GM18498 (cell line): ENCODE data around the gene HEG1.

Experiments
- ATAC-seq: cut with Tn5 transposase; IDR thresholded peaks from one replicate; pipeline ENCODE4 v1.9.1; 2021; ENCODE audit warnings: mild to moderate bottlenecking, moderate library complexity; ENCODE audit not compliant: unreplicated experiment

HEG1 gene

DNA sequence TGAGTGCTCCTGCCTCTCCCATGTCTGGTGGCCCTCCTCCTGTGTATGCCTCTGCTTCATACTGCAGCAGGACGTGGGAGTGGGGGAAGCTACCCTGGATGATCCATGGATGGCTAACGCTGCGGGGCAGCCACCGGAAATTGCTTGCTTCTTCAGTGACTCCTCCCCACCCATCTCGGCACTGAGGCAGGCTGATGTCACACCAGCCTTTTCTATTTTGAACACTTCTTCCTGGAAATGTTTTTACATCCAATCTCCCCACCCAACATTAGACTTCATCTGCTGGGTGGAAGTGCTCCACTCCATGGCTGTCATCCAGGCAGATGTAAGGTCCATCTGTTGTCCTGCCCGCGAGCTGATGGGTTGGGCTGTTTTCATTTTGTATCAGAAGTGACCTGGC is 62.3 kb downstream of the HEG1 start:
- ATAC-seq, result no peak

DNA sequence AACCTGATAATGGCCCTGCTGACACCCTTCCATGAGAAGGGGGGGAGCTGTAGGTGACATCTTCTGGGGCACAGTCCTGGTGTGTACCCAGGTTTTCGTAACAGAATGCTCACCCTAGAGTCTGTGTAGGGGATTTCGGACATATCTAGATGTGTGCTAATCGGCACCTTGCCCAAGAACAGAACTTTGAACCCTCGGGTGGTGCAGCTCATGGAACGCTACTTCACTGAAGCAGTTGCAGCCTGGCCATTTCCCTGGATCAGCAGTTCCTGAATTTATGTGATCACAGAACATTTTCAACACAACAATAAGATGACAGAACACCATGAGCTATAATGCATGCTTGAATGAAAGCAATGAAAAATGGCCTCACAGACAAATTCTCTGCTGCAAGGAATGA is 63.8 kb downstream of the HEG1 start:
- no peak for ATAC-seq

DNA sequence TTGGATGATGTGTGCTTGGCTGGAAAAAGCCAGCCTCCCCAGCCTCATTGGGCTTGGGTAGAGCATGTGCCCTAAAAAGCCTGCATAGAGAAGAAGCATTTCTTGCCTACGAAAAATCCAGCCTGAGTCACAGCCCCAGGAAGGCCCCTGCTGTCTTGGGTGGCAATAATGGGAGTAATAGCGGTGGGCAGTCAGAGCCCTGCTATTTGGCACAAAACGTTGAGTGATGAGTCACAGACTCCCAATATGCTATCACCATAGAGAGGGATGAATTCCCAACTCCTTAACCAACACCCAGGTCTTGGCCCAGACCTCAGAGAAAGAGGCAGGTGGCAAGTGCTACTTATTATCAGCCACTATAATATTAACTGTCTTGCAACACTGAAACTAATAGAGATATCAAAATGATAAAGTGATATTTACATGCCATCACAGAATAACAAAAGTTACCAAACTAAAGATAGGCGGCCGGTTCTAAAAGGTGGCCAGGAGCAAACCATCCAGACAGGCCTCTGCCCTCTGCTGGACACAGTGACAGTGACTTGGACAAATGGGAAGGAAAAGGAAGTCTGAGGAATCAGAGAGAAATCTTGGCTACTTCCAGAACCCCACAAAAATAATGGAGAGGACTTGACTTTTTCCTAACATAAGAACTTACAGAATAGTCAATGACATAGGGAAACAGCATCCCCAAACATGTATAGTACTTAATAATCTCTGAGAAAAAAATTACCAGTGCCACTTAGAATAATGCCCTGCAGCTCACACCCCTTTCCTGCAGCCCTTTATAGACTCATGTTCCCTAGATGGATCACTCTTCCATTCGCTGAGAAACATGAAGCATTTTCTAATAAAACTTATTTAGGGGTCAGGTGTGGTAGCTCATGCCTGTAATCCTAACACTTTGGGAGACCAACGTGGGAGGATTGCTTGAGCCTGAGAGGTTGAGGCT is 69.3 kb downstream of the HEG1 start:
- ATAC-seq, result no peak

DNA sequence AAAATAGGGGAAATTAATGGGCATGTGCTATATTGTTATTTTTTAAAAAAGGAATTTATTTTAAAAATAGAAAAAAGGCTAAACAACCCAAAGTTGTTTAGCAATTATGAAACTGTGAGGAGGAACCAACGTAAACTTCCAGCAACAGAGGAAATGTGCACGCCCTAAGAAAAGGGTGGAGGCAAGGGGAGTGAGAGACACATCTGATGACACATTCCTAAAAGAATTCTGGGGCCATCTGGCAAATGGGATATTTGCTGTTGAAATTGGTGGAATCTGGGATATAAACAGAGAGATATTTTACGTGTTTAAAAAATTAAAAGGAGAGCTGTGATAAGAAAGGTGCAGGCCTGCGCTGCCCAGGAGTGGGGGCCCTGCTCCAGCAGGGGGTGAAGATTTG is 70.4 kb downstream of the HEG1 start:
- ATAC-seq, result no peak

DNA sequence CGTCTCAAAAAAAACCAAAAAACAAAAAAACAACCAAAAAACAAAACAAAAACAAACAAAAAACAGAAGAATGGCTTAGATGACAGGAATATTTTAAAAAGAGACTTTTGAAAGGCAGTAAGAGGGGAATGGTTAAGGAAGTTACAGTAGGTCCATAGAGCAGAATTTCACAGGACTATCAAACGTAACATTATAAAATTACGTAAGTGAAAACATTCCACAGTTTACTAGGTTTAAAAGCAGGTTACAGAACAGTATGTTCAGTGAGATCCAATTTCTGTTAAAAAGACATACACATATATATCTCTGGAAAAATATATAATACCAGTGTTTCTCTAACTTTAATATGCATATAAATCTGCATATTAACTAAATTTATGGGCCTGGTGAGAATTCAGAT is 71.0 kb downstream of the HEG1 start:
- ATAC-seq, result no peak

DNA sequence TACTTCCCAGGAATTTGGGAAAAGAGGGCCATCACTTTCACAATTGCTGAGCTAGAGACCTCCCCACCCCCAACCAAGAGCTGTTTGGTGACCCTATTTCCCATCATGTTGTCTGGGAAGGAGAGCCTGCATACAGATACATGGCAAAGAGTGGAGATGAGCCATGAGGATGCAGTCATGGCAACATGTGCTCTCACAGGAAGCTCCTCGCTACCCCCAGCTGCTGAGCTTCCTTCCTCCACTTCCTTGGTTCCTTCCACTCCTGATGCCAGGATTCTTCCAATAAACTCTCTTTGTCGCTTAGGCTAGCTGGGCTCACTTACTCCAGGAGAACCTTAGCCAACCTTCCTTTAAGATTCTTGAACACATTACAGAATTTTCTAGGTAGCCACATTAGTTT is 72.9 kb downstream of the HEG1 start:
- no peak for ATAC-seq

DNA sequence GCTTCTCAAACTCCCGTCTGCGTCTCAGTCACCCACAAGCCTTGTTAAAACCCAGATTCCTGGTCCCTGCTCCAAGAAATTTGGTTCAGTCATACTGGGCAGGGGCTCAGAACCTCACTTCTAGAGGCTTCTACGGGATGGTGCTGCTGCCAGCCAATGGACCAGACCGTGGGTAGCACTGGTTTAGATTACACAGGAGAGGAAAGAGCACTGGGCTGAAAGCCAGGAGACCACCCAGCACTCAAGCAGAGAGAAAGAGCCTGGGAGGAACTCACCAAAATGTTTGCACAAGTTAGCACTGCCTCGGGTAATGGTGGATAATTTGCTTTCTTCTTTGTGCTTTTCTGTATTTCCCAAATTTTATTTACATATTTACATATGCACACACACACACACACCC is 74.3 kb downstream of the HEG1 start:
- no peak for ATAC-seq

DNA sequence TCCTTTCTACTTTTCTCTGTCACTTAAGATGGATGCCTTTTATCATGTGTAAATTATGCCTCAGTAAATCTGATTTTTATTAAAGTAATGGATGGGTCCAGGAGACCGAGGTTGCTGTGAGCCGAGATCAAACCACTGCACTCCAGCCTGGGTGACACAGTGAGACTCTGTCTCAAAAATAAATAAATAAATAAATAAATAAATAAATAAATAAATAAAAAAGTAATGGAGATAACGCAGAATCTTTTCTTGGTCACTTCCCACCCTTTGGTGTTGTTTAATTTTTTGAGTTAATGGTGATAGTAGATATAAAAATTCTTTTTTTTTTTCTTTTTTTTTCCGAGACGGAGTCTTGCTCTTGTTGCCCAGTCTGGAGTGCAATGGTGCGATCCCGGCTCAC is 77.2 kb downstream of the HEG1 start:
- ATAC-seq, result no peak

DNA sequence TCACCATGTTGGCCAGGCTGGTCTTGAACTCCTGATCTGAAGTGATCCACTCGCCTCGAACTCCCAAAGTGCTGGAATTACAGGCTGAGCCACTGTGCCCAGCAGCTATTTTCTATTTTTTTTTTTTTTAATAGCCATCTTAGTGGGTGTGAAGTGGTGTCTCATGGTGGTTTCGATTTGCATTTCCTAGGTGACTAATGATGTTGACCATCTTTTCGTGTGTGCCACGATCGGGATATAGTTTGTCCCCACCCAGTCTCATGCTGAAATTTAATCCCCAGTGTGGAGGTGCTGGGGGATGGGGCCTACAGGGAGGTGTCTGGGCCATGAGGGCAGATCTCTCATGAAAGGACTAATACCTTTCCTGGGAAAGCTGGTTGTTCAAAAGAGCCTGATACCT is 79.4 kb downstream of the HEG1 start:
- no peak for ATAC-seq

DNA sequence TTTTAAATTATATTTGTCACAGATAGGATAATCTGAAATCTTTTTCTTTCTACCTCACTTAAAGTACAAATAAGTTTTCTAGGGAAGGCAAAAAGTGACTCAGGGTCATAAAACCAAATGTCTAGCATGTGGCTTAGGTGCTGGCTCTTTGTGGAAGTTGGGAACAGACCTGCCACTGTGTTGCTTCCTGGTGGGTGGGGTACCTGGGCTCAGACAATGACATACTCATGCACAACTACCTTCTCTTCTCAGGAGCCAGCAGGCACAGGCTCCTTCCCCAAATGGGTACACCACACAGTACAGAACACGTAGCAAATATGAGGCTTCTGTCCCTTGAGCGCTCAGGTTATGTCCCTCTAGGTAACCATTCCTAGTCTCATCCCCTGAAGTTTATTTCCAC is 81.1 kb downstream of the HEG1 start:
- ATAC-seq, result no peak

DNA sequence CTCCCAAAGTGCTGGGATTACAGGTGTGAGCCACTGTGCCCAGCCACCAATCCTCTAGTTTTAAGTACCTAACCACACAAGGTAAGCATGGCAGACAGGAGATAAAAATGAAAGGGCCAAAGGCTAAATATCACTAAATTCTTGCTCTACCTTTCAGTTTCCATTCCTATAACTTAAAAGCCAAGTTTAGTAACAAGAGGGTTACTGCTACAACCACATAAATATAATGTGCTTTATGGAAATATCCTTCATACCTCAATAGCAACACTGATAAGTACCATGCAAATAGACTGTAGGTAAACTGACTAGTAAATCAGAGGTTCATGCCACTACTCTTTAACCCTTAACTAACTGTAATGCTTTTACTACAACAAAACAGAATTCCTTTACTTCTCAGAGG is 82.5 kb downstream of the HEG1 start:
- no peak for ATAC-seq

DNA sequence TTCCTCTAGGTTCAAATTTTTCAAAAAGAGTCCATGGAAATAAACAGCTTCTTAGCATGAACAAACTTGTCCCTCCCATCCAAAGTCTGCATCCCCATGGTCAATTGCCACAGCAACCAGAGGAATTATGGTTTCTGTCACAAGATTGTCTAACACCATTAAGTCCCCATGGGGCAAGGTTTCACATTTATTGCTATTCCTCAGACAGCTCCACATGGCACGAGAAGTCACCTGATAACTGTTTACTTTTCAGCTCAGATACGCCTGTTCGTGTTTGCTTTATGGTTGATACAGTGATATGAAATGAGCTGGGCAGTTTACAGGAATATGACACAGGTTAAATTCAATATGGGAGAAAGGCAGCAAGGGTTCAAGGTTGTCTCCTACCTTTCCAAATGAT is 83.3 kb downstream of the HEG1 start:
- ATAC-seq, result no peak

DNA sequence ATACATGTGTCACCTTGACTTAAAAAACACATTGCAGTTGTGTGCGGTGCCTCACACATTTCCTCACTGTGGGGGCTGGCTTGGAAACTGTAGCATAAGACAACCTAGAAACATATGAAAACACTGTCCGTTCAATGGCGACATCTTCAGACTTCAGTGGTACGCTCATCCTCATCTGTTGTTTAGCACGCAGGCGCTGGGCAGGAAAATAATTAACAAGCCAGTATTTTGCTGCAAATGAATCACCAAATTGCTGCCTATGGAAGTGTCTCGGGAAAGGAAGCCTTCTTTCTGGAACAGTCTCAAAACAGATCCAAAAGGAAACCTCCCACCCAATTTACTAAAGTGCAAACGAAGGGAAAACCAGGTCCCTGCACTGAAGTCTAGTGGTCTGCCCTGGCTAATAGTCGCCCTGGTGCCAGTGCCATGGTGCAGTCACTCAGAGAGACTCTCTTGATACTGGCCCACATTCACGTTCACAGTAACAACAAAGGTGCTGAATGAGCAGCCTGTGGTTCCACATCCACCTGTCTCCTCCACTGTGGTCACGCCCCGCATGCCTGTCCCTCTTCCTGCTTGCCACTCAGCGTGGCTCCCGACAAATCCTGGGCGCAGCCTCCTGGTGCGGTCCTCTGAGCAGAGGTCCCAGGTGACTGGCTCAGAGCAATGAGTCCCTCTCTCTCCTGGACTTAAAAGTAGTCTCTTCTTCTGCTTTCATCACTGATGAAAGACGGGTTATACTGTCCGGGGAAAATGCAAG is 85.7 kb downstream of the HEG1 start:
- ATAC-seq, result no peak

DNA sequence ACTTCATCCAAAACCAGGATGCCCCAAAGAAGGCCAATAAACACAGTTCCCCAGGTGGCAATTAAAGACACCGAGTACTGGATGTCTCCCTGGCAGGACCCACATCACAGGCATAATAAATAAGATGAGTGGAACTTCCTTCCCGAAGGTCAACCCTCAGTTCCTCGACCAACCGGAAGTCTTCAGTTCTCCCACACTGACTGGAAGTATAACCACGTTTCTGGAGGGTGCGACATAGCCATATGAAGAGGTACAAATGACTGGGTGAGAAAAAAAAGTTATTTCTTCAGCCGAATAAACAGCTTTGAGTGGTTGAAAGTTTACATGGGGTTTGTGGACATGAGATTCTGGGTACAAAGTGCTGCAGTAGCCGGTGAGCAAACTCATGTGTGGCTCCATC is 86.6 kb downstream of the HEG1 start:
- no peak for ATAC-seq

DNA sequence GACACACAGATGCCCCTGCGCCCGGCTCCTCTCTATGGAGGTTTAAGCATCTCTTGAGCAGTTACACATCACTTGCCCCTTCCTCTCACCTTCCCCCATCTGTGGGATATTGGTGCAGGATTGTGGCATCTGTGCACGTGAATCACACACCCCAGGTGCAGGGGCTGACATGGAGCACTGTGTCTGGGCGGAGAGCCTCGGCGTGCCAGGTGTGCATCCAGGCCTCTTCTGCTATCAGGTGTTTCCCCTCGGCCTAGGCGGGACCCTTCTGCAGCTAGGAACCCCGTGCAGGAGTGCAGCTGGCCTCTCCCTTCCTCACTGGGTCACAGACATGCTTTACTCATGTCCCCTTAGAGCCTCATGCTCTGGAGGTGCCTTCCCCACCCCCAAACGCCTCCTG is 87.8 kb downstream of the HEG1 start:
- no peak for ATAC-seq

DNA sequence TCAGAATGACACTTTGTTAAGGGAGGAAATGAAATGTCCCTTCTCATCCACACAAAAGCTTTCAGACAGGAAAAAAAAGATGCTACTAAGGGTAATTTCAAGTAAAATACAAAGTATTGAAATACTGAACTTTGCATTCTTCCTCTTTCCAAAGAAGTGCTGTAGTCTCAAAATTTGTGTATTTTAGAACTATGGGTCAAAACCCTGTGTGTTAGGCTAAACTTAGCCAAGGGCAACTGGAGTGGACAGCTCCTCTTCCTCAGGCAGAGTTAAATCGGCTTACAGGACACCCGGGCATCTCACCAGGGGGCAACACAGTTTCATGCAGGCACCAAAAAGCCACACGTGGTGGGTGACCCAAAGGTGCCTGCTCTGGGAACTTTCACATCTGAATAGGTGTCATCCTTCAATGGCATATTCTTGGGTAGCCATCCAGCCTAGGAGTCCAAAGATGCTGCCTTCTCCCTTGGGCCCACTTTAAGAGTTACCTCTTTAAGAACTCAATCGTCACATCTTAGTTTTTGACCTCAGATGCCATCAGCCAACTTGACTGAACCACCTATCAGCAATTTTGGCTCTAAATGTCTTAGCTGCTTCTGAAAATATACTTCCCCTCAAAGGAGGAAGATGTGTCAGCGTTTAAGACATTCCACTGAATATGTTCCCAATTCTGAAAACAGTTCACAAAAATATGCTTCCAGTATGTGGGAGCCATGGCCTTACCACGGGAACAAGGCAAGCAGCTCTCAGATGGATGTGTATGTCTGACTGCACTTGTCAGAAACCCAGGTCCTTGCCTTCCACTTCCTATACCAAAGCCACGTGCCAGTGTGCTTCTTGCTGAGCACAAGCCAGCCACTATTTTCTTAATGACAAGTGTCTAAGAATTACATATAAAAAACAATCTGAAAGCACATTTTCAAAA is 89.0 kb downstream of the HEG1 start:
- no peak for ATAC-seq

DNA sequence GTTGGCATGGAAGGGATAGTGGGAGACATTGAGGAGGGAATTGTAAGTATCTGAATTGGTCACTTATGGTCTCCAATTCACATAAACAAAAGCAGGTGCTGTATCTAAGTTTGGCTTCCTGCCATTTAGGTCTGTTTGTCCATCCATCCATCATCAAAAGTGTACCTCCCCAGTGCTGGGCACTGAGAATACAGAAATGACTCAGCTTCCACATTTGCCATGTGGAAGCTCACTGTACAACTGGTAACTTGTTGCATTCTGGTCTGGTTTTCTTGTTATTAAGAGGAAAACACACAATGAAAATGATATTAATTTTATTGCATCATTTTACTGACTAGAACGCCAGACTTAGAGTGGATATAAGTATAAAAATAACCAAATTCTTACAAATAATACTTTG is 90.4 kb downstream of the HEG1 start:
- ATAC-seq, result no peak

DNA sequence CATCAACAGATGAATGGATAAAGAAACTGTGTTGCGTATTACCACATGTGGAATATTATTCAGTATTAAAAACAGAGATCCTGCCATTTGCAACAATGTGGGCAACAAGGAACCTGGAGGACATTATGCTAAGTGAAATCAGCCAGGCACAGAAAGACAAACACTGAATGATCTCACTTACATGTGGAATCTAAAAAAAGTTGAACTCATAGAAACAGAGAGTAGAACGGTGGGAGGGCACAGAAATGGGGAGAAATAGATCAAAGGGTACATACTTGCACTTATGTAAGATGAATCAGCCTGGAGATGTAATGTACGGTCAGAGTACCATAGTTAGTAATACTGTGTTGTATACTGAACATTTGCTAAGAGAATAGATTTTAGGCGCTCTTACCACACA is 91.4 kb downstream of the HEG1 start:
- ATAC-seq, result no peak

DNA sequence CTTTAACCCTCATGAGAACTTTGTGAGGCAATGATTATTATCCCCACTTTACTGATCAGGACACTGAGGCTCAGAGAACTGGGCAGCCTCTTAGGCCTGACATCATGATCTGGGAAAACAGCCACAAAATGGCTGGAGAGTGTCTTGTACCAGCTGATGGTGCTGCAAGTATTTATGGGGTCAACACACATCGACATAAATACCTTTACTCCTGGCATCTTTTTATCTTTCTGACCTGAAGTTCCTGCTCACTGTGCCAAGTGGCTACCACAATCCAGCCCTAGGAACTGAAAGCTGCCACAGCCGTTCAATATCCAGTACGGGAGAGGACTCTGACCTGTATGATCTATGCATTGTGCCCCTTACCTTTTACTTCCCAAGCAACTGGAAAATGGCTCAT is 92.0 kb downstream of the HEG1 start:
- ATAC-seq, result no peak

DNA sequence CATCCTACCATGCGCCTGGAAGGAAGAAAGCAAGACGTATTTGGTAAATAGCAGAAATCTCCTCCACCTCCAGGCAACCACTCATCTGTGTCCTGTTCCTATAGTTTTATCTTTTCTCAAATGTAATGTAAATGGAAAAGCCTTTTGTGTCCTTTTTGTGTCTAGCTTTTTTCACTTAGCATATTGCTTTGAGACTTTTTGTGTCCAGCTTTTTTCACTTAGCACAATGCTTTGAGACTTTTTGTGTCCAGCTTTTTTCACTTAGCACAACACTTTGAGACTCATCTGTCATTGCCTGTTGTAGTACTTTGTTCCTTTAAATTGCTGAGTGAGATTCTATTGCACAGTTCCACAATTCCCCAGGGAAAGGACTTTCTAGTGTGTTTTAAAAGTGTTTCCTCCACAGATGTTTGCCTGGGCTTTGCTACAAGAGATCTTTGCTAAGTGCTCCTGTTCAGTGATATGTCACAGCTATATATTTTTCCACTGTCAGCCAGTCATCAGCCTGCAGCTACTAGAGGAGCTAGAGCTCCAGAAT is 93.3 kb downstream of the HEG1 start:
- no peak for ATAC-seq

DNA sequence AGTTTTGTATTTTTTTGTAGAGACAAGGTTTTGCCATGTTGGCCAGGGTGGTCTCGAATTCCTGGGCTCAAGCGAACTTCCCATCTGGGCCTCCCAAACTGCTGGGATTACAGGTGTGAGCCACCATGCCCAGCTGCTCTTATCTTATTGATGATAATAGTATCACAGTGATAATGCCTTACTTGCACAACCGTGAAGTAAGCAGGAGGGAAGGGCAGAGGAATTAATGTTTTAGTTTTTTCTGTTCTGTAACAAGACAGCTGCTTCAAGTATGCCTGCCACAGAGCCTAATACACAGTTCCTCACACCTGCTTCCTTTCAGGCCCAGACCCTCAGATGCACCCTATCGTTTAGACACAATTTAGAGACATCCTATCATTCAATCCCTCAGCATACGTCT is 95.1 kb downstream of the HEG1 start:
- no peak for ATAC-seq
